Measurements from ENCODE around the gene CNTNAP4.

Gene CNTNAP4

GRCh38 chr16:76583945-76584344, 306.7 kb downstream of the CNTNAP4 start:
- DNase-seq (ENCODE audit: low spot score), result no peak

DNA sequence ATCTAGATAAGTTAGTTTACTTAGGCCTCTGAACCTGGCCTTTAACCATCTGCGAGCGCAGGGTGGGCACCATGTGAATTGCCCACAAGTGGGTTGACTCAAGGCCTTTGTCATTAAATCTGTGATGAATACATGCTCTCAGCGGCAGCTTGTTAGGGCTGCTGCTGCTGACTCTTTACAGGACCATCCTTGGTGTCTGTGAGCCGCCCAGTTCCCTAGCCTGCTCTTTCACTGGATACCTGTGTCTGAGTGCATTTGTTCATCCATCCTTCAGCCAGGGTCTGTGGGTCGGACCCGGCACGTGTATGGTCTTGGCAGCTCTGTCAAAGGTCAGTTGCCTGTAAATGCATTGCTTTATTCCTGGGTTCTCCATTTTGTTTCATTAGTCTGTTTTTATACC, 321.3 kb downstream of the CNTNAP4 start:
- DNase-seq (ENCODE audit: low spot score), result no peak

- no peak for DNase-seq (ENCODE audit: low spot score)
Measured at GRCh38 chr16:76607317-76607716, 330.1 kb downstream of the CNTNAP4 start.
